ENCODE data around the gene TMED6. TPM values are rescaled to one million over a fixed set of nuclear protein-coding genes. Genes with fewer than 3 reads are reported as not detected.

The TMED6 gene
- total RNA-seq, 1 experiment from 2014 or later = 0.72 TPM

DNA sequence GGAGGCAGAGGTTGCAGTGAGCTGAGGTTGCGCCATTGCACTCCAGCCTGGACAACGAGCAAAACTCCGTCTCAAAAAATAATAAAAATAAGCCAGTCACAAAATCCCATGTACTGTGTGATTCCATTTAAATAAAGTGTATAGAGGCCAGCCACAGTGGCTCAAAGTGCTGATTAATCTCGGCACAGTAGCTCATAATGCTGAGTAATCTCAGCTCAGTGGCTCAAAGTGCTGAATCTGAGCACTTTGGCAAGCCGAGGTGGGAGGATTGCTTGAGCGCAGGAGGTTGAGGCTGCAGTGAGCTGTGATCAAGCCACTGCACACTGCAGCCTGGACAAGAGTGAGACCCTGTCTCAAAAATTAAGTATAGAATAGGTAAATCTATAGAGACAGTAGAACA is 4.9 kb downstream of the TMED6 start (continued):
- no peak for TF ChIP-seq ESRRA (CRISPR knock-in tag; IDR thresholded peaks at IDR 0.05; ENCODE audit: borderline replicate concordance)
- TF ChIP-seq GTF2I (CRISPR knock-in tag; conservative IDR thresholded peaks at IDR 0.05) = no peak
- TF ChIP-seq OVOL2 (CRISPR knock-in tag; IDR thresholded peaks at IDR 0.05; ENCODE audit: borderline replicate concordance) = no peak
- TF ChIP-seq, protein P1, sequence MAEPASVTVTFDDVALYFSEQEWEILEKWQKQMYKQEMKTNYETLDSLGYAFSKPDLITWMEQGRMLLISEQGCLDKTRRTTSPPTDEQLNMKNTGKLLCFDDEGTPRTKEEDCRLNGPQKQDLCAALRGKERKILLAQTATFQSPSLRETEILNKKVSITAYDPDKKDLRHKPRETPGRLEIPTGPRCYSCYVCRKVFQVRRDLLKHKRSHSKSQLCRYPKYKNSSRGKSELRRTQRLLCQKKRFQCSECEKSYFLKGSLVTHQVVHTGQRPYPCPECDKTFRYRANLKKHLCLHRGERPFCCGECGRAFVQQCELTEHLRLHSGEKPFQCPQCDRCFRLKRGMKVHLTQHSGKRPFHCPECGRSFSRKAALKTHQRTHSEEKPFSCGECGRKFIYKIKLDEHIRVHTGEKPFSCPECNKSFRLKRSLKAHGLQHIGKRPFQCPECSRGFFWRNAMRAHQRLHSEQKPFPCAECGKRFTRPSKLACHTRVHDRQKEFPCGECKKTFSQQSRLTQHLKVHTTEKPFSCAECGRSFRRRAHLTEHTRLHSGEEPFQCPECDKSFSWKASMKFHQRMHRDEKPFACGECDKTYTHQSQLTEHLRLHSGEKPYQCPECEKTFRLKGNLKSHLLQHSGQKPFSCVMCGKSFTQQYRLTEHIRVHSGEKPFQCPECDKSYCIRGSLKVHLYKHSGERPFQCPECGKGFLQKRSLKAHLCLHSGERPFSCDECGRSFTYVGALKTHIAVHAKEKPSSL (CRISPR knock-in tag; conservative IDR thresholded peaks at IDR 0.05) = no peak
- TF ChIP-seq ZNF423 (CRISPR knock-in tag; IDR thresholded peaks at IDR 0.05) = no peak
- TF ChIP-seq, protein P2, sequence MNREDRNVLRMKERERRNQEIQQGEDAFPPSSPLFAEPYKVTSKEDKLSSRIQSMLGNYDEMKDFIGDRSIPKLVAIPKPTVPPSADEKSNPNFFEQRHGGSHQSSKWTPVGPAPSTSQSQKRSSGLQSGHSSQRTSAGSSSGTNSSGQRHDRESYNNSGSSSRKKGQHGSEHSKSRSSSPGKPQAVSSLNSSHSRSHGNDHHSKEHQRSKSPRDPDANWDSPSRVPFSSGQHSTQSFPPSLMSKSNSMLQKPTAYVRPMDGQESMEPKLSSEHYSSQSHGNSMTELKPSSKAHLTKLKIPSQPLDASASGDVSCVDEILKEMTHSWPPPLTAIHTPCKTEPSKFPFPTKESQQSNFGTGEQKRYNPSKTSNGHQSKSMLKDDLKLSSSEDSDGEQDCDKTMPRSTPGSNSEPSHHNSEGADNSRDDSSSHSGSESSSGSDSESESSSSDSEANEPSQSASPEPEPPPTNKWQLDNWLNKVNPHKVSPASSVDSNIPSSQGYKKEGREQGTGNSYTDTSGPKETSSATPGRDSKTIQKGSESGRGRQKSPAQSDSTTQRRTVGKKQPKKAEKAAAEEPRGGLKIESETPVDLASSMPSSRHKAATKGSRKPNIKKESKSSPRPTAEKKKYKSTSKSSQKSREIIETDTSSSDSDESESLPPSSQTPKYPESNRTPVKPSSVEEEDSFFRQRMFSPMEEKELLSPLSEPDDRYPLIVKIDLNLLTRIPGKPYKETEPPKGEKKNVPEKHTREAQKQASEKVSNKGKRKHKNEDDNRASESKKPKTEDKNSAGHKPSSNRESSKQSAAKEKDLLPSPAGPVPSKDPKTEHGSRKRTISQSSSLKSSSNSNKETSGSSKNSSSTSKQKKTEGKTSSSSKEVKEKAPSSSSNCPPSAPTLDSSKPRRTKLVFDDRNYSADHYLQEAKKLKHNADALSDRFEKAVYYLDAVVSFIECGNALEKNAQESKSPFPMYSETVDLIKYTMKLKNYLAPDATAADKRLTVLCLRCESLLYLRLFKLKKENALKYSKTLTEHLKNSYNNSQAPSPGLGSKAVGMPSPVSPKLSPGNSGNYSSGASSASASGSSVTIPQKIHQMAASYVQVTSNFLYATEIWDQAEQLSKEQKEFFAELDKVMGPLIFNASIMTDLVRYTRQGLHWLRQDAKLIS (CRISPR knock-in tag; IDR thresholded peaks at IDR 0.05; ENCODE audit: borderline replicate concordance) = no peak

DNA sequence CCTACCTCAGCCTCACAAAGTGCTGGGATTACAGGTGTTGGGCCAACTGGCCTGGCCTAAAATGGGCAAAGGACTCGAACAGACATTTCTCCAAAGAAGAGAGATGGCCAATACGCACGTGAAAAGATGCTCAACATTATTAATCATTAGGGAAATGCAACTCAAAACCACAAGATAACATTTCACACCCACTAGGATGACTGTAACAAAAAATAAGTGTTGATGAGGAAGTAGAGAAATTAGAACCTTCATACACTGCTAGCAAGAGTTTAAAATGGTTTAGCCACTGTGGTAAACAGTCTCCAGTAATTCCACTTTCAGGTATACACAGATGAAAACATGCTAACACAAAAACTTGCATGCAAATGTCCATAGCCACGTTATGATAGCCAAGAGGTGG is 5.7 kb downstream of the TMED6 start:
- Mint-ChIP-seq H3K4me1 (peaks cover 5% of the 10 kb centered on the region), H3K27ac (peak overlapping the region; percentile 19; the same call in 1 of the 2 replicates), H3K36me3 (peaks cover 20% of the 10 kb centered on the region), H3K9me3 (no peaks in the 10 kb centered on the region), H3K4me3 (no peak overlapping the region), H3K27me3 (ENCODE audit: low read depth) (no peaks in the 10 kb centered on the region)
- ATAC-seq = no peak
- ChIA-PET POLR2A (no interaction called here), CTCF (no interaction called here)
- DNase-seq (ENCODE audit: low spot score) = no peak
- TF ChIP-seq ZNF121 (CRISPR knock-in tag; IDR thresholded peaks at IDR 0.05) = no peak
- no peak for TF ChIP-seq FOXK1 (CRISPR knock-in tag; IDR thresholded peaks at IDR 0.05)
- TF ChIP-seq, protein P3, sequence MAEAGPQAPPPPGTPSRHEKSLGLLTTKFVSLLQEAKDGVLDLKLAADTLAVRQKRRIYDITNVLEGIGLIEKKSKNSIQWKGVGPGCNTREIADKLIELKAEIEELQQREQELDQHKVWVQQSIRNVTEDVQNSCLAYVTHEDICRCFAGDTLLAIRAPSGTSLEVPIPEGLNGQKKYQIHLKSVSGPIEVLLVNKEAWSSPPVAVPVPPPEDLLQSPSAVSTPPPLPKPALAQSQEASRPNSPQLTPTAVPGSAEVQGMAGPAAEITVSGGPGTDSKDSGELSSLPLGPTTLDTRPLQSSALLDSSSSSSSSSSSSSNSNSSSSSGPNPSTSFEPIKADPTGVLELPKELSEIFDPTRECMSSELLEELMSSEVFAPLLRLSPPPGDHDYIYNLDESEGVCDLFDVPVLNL (CRISPR knock-in tag; IDR thresholded peaks at IDR 0.05; ENCODE audit: borderline replicate concordance, low read depth) = no peak
- no peak for TF ChIP-seq NR2C2 (CRISPR knock-in tag; IDR thresholded peaks at IDR 0.05)

DNA sequence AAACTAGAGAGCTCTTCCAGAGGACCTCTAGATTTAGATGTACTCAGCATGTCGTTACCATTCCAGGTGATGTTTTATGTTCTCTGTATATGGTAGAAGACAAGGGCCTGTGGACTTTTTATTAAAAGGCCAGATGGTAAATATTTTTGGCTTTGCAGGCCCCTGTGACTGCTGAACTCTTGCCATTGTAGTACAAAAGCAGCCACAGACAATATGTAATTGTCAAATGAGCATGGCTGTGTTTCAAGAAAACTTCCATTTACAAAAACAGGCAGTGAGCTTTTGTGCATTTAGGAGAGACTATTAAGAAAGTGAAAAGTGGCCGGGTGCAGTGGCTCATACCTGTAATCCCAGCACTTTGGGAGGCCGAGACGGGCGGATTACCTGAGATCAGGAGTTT is 7.4 kb downstream of the TMED6 start:
- H3K9me3 Mint-ChIP-seq = no peaks in the 10 kb centered on the region
- peaks cover 27% of the 10 kb centered on the region for H3K36me3 Mint-ChIP-seq
- ChIA-PET POLR2A (interaction anchor here (0.7 kb wide), 1 partner anchor 410 kb away, joined by 3 read pairs; the partner anchor contains the start of gene NOB1), CTCF (no interaction called here)
- H3K4me3 Mint-ChIP-seq = no peak overlapping the region
- H3K4me1 Mint-ChIP-seq = peaks cover 12% of the 10 kb centered on the region
- no peaks in the 10 kb centered on the region for H3K27me3 Mint-ChIP-seq (ENCODE audit: low read depth)
- ATAC-seq (no peak), DNase-seq (ENCODE audit: low spot score) (no peak)
- no peak overlapping the region for H3K27ac Mint-ChIP-seq
- TF ChIP-seq JUN (CRISPR knock-in tag; IDR thresholded peaks at IDR 0.05) = no peak
- TF ChIP-seq, protein P4, sequence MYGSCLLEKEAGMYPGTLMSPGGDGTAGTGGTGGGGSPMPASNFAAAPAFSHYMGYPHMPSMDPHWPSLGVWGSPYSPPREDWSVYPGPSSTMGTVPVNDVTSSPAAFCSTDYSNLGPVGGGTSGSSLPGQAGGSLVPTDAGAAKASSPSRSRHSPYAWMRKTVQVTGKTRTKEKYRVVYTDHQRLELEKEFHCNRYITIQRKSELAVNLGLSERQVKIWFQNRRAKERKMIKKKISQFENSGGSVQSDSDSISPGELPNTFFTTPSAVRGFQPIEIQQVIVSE (CRISPR knock-in tag; IDR thresholded peaks at IDR 0.05; ENCODE audit: borderline replicate concordance) = no peak
- TF ChIP-seq, protein P3 (CRISPR knock-in tag; IDR thresholded peaks at IDR 0.05; ENCODE audit: borderline replicate concordance, low read depth) = no peak
- TF ChIP-seq ZNF263 (CRISPR knock-in tag; IDR thresholded peaks at IDR 0.05; ENCODE audit: low read depth) = no peak
- no peak for TF ChIP-seq KAT7 (CRISPR knock-in tag; IDR thresholded peaks at IDR 0.05; ENCODE audit: borderline replicate concordance)
- TF ChIP-seq, protein P5, sequence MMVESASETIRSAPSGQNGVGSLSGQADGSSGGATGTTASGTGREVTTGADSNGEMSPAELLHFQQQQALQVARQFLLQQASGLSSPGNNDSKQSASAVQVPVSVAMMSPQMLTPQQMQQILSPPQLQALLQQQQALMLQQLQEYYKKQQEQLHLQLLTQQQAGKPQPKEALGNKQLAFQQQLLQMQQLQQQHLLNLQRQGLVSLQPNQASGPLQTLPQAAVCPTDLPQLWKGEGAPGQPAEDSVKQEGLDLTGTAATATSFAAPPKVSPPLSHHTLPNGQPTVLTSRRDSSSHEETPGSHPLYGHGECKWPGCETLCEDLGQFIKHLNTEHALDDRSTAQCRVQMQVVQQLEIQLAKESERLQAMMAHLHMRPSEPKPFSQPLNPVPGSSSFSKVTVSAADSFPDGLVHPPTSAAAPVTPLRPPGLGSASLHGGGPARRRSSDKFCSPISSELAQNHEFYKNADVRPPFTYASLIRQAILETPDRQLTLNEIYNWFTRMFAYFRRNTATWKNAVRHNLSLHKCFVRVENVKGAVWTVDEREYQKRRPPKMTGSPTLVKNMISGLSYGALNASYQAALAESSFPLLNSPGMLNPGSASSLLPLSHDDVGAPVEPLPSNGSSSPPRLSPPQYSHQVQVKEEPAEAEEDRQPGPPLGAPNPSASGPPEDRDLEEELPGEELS (CRISPR knock-in tag; IDR thresholded peaks at IDR 0.05) = no peak
- TF ChIP-seq, protein P6, sequence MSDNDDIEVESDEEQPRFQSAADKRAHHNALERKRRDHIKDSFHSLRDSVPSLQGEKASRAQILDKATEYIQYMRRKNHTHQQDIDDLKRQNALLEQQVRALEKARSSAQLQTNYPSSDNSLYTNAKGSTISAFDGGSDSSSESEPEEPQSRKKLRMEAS (CRISPR knock-in tag; IDR thresholded peaks at IDR 0.05) = no peak
- TF ChIP-seq NFATC4 (CRISPR knock-in tag; IDR thresholded peaks at IDR 0.05) = no peak
- TF ChIP-seq ZNF671 (CRISPR knock-in tag; IDR thresholded peaks at IDR 0.05) = no peak
- TF ChIP-seq NR2C2 (CRISPR knock-in tag; IDR thresholded peaks at IDR 0.05) = no peak
- TF ChIP-seq, protein P7, sequence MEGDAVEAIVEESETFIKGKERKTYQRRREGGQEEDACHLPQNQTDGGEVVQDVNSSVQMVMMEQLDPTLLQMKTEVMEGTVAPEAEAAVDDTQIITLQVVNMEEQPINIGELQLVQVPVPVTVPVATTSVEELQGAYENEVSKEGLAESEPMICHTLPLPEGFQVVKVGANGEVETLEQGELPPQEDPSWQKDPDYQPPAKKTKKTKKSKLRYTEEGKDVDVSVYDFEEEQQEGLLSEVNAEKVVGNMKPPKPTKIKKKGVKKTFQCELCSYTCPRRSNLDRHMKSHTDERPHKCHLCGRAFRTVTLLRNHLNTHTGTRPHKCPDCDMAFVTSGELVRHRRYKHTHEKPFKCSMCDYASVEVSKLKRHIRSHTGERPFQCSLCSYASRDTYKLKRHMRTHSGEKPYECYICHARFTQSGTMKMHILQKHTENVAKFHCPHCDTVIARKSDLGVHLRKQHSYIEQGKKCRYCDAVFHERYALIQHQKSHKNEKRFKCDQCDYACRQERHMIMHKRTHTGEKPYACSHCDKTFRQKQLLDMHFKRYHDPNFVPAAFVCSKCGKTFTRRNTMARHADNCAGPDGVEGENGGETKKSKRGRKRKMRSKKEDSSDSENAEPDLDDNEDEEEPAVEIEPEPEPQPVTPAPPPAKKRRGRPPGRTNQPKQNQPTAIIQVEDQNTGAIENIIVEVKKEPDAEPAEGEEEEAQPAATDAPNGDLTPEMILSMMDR (IDR thresholded peaks at IDR 0.05) = no peak
- no peak for TF ChIP-seq NFYB (CRISPR knock-in tag; conservative IDR thresholded peaks at IDR 0.05; ENCODE audit: low read depth)

Data from WTC11 (cell line).